HUES48 (cell line): ENCODE measurements around the gene NPIPA3.
"Not testable (repeated sequence)": the region's sequence is repeated elsewhere in the genome, so short reads cannot be mapped to it uniquely, and the experiment has no call there.

ENCODE experiments used
- H3K27ac ChIP-seq: one replicate; pipeline ENCODE4 v1.7.0; 2013; ENCODE audit warnings: low read depth, low read length, inconsistent platforms
- H3K27me3 ChIP-seq: 2 replicates; pipeline ENCODE4 v1.6.1; 2013; ENCODE audit warnings: mild to moderate bottlenecking, low read length; ENCODE audit not compliant: control insufficient read depth, insufficient read depth
- H3K36me3 ChIP-seq: 2 replicates; pipeline ENCODE4 v1.6.1; 2013; ENCODE audit warnings: low read length; ENCODE audit not compliant: control insufficient read depth, insufficient read depth
- H3K4me1 ChIP-seq: 2 replicates; pipeline ENCODE4 v1.6.1; 2013; ENCODE audit warnings: mild to moderate bottlenecking, low read length; ENCODE audit not compliant: control insufficient read depth, insufficient read depth
- H3K4me3 ChIP-seq: 2 replicates; pipeline ENCODE4 v1.5.1; 2013; ENCODE audit warnings: mild to moderate bottlenecking, low read depth, low read length
- H3K9ac ChIP-seq: 2 replicates; pipeline ENCODE4 v1.6.1; 2013; ENCODE audit warnings: mild to moderate bottlenecking, low read depth, low read length, moderate library complexity
- H3K9me3 ChIP-seq: 2 replicates; pipeline ENCODE4 v1.6.1; 2013; ENCODE audit warnings: low read length; ENCODE audit not compliant: control insufficient read depth, insufficient read depth

NPIPA3 gene

GRCh38 chr16:14775624-14776023 lies 72.4 kb downstream of the NPIPA3 start:
- H3K9me3 ChIP-seq, H3K4me1 ChIP-seq, H3K36me3 ChIP-seq, H3K9ac ChIP-seq, H3K4me3 ChIP-seq, H3K27me3 ChIP-seq, H3K27ac ChIP-seq: not testable (repeated sequence)
